Thoracic aorta (tissue), 2 donors: ENCODE measurements around the gene LYRM9. TPM values are rescaled to one million over a fixed set of nuclear protein-coding genes. Genes with fewer than 3 reads are reported as not detected.
"Not testable (repeated sequence)": the region's sequence is repeated elsewhere in the genome, so short reads cannot be mapped to it uniquely, and the experiment has no call there.

Experiments used
- ATAC-seq: fragments of 150-250 bp; one replicate; pipeline ENCODE4 v1.8.0; 2017; ENCODE audit warnings: low read depth; ENCODE audit not compliant: insufficient number of reproducible peaks, low FRiP score
- DNase-seq: peaks from one replicate; pipeline ENCODE4 v3.0.0-alpha.2; 2020; ENCODE audit warnings: low spot score
- H3K27ac ChIP-seq, 2 donors: fragments of 200-600 bp; sonication (generic); 1 replicate in 1 of 2; 2 replicates in 1 of 2; pipeline ENCODE4 v1.5.1; 2016; ENCODE audit warnings: mild to moderate bottlenecking in 2 of 2, moderate library complexity in 2 of 2
- H3K27me3 ChIP-seq: fragments of 200-600 bp; sonication (generic); replicated peaks from 2 replicates; pipeline ENCODE4 v1.6.0; 2016; ENCODE audit warnings: mild to moderate bottlenecking; ENCODE audit not compliant: insufficient read depth
- H3K36me3 ChIP-seq: fragments of 200-600 bp; sonication (generic); one replicate; pipeline ENCODE4 v1.5.1; 2016
- H3K4me1 ChIP-seq, 2 donors: fragments of 200-600 bp; sonication (generic); 1 replicate in 1 of 2; 2 replicates in 1 of 2; pipeline versions ENCODE4 v1.5.1 to v1.6.0; 2016; ENCODE audit warnings: low read depth in 2 of 2, mild to moderate bottlenecking in 1 of 2; ENCODE audit not compliant: control insufficient read depth in 1 of 2
- H3K4me3 ChIP-seq: fragments of 200-600 bp; sonication (generic); 2 replicates; pipeline ENCODE4 v1.5.1; 2016; ENCODE audit warnings: mild to moderate bottlenecking
- H3K9me3 ChIP-seq: fragments of 200-600 bp; sonication (generic); 2 replicates; pipeline ENCODE4 v1.5.1; 2016
- CTCF ChIP-seq: fragments of 200-600 bp; sonication (generic); IDR thresholded peaks from one replicate; pipeline ENCODE4 v1.5.1; 2019; ENCODE audit warnings: antibody characterized with exemption
- total RNA-seq, 2 donors: library from RNA; depleted of rRNA; stranded (reverse); fragments of >200 nt; gene quantifications; one replicate each; pipeline versions ENCODE4 v1.1.0 to v1.2.3, GENCODE V29; 2016

Gene LYRM9
- total RNA-seq, 2 donors from 2014 or later: 10.6 to 27.2 TPM

DNA sequence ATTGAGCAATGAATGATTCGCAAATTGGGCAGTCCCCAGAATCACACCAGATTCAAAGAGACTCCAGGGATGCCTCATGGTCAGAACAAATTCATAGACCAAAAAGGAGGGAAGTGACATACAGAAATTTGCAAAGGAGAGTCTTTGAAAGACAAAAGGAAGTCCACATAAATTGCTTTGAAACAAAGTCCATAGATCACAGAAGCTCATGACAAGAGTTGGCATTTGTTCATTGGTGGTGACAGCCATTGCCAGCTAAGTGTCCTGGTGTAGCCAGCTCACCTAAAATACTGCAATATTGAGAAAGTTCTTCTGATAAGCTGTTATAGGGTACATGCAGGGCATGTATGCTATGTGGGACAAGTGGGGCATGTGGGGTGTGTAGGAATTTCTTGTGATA is 55.4 kb downstream of the LYRM9 start:
- H3K4me3 ChIP-seq, H3K36me3 ChIP-seq, DNase-seq, H3K27me3 ChIP-seq, H3K27ac ChIP-seq, H3K9me3 ChIP-seq, H3K4me1 ChIP-seq, ATAC-seq: not testable (repeated sequence)

GRCh38 chr17:27836651-27837050 is 56.5 kb downstream of the LYRM9 start:
- no peaks in the 10 kb centered on the region for H3K9me3 ChIP-seq
- H3K27me3 ChIP-seq: no peaks in the 10 kb centered on the region
- H3K4me1 ChIP-seq: no peaks in the 10 kb centered on the region
- no peak overlapping the region for H3K4me3 ChIP-seq
- ATAC-seq (no peak), DNase-seq (no peak)
- no peak overlapping the region for H3K27ac ChIP-seq
- no peak for TF ChIP-seq CTCF
- no peaks in the 10 kb centered on the region for H3K36me3 ChIP-seq

DNA sequence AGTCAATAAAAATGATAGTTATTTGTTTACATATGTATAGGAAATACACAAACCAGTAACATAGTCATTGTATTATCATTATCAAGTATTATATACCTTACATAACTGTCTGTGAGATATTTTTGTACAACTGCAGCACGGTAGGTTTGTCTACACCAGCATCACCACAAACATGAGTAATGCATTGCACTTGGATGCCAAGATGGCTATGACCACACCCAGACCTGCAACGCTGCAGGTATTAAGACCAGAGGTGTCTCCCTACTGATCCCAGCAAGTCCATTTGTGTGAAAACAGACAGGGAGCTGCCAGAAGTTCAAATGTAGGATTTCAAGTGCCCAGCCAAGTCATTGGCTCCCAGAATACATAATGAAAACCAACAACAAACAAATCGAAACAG is 58.6 kb downstream of the LYRM9 start:
- DNase-seq (no peak), ATAC-seq (no peak)
- no peaks in the 10 kb centered on the region for H3K36me3 ChIP-seq
- H3K4me3 ChIP-seq: no peak overlapping the region
- TF ChIP-seq CTCF: no peak
- H3K27me3 ChIP-seq: no peaks in the 10 kb centered on the region
- no peaks in the 10 kb centered on the region for H3K4me1 ChIP-seq
- H3K9me3 ChIP-seq: no peaks in the 10 kb centered on the region
- no peak overlapping the region for H3K27ac ChIP-seq

DNA sequence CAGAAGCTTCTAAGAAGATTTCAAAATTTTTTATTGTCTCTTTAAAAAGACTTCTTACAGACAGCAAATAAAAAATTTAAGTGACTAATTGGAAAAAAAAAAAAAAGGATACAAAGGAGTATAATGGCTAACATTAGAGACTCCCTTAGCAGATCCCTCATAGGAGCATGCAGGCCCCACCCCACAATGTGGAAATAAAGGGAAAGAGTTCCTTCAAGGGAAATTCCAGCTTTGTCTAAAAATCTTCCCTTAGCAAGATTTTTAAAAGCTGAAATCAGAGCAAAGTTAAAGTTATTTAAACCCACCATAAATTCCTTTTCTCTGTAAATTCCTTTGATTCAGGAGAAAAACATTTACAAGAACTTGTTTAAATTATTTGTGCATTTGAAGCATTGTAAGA is 60.3 kb downstream of the LYRM9 start:
- H3K36me3 ChIP-seq: no peaks in the 10 kb centered on the region
- no peaks in the 10 kb centered on the region for H3K27me3 ChIP-seq
- TF ChIP-seq CTCF: no peak
- H3K9me3 ChIP-seq: no peaks in the 10 kb centered on the region
- DNase-seq: no peak
- ATAC-seq: no peak
- H3K4me1 ChIP-seq: no peaks in the 10 kb centered on the region
- H3K4me3 ChIP-seq: no peak overlapping the region
- H3K27ac ChIP-seq: no peak overlapping the region

- H3K4me3 ChIP-seq, ATAC-seq, DNase-seq, H3K36me3 ChIP-seq, H3K9me3 ChIP-seq, H3K27me3 ChIP-seq, H3K27ac ChIP-seq, H3K4me1 ChIP-seq: not testable (repeated sequence)
Measured at GRCh38 chr17:27829888-27830287, 63.3 kb downstream of the LYRM9 start.

GRCh38 chr17:27829143-27829711 is 63.9 kb downstream of the LYRM9 start:
- not testable (repeated sequence) for ATAC-seq, H3K4me3 ChIP-seq, H3K4me1 ChIP-seq, H3K9me3 ChIP-seq, H3K27ac ChIP-seq, DNase-seq, H3K27me3 ChIP-seq, H3K36me3 ChIP-seq

Other genes with a start within 250 kb of the LYRM9 start
- not detected for gene NOS2, start 92.8 kb downstream of the LYRM9 start, total RNA-seq
- gene NLK, start 149.3 kb upstream of the LYRM9 start, total RNA-seq: 10 to 100 TPM; 10.3 to 23.0 TPM